ENCODE data around the gene CLEC6A.

DNA sequence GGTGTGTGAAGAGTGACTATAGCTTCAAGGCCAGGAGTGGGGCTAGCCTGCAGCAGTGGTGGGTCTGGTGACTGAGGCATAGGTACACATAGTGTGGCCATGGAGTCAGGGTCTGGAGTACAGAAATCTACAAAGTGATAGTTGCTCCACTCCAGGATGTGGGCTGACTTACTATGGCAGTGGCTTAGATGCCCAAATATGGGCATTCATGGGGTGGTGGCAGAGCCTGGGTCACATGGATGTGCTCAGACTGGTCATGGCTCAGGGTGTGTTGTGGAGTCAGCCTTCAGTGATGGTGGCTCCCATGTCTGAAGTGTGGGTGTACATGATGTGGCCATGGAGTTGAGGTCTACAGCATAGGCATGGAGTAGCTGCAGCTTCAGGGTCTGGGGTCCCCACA, 27.3 kb downstream of the CLEC6A start:
- TF ChIP-seq, protein P1, sequence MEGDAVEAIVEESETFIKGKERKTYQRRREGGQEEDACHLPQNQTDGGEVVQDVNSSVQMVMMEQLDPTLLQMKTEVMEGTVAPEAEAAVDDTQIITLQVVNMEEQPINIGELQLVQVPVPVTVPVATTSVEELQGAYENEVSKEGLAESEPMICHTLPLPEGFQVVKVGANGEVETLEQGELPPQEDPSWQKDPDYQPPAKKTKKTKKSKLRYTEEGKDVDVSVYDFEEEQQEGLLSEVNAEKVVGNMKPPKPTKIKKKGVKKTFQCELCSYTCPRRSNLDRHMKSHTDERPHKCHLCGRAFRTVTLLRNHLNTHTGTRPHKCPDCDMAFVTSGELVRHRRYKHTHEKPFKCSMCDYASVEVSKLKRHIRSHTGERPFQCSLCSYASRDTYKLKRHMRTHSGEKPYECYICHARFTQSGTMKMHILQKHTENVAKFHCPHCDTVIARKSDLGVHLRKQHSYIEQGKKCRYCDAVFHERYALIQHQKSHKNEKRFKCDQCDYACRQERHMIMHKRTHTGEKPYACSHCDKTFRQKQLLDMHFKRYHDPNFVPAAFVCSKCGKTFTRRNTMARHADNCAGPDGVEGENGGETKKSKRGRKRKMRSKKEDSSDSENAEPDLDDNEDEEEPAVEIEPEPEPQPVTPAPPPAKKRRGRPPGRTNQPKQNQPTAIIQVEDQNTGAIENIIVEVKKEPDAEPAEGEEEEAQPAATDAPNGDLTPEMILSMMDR (IDR thresholded peaks at IDR 0.05), result no peak
- no peak for TF ChIP-seq POLR2A (IDR thresholded peaks at IDR 0.05)
